ENCODE data around the gene ATF6B. TPM values are rescaled to one million over a fixed set of nuclear protein-coding genes. Genes with fewer than 3 reads are reported as not detected.

ATF6B gene
- total and polyA plus RNA-seq, 2 experiments from 2014 or later = 37.9 to 43.7 TPM

GRCh38 chr6:32082478-32082877, 45.6 kb downstream of the ATF6B start:
- Histone ChIP-seq H3K27me3 (no peaks in the 10 kb centered on the region), H3K4me3 (no peak overlapping the region), H2AFZ (no peak overlapping the region), H3K36me3 (replicated peaks; ENCODE audit: insufficient read depth, low read depth) (no peaks in the 10 kb centered on the region), H3K4me2 (no peak overlapping the region), H3K9me3 (ENCODE audit: low read depth) (no peaks in the 10 kb centered on the region), H4K20me1 (ENCODE audit: insufficient read depth, poor library complexity, severe bottlenecking) (no peaks in the 10 kb centered on the region), H3K9me2 (replicated peaks; ENCODE audit: insufficient read depth) (no peaks in the 10 kb centered on the region), H3K79me2 (no peaks in the 10 kb centered on the region), H3K4me1 (ENCODE audit: insufficient read depth) (peaks cover 15% of the 10 kb centered on the region), H3K27ac (no peak overlapping the region)
- DNase-seq (ENCODE audit: low spot score) = no peak
- WGBS (ENCODE audit: low lambda C conversion rate, missing lambda C conversion rate) = 80% methylated on average over 6 of the region's 6 CpGs
- no peak for TF ChIP-seq EZH2 (IDR thresholded peaks at IDR 0.05; ENCODE audit: borderline replicate concordance)
- no peak for TF ChIP-seq EZH2phosphoT487 (IDR thresholded peaks at IDR 0.05; ENCODE audit: low read depth, severe bottlenecking, unreplicated experiment)
- no peak for TF ChIP-seq CTCF (IDR thresholded peaks at IDR 0.05; ENCODE audit: poor library complexity)

GRCh38 chr6:32081168-32081990, 46.7 kb downstream of the ATF6B start:
- DNase-seq (ENCODE audit: low spot score) = no peak
- Histone ChIP-seq H3K4me1 (ENCODE audit: insufficient read depth) (peaks cover 11% of the 10 kb centered on the region), H3K36me3 (replicated peaks; ENCODE audit: insufficient read depth, low read depth) (no peaks in the 10 kb centered on the region), H3K27me3 (no peaks in the 10 kb centered on the region), H3K27ac (no peak overlapping the region), H3K9me3 (ENCODE audit: low read depth) (no peaks in the 10 kb centered on the region), H3K4me2 (no peak overlapping the region), H3K79me2 (no peaks in the 10 kb centered on the region), H3K4me3 (no peak overlapping the region), H2AFZ (no peak overlapping the region), H3K9me2 (replicated peaks; ENCODE audit: insufficient read depth) (no peaks in the 10 kb centered on the region), H4K20me1 (ENCODE audit: insufficient read depth, poor library complexity, severe bottlenecking) (no peaks in the 10 kb centered on the region)
- no peak for TF ChIP-seq EZH2 (IDR thresholded peaks at IDR 0.05; ENCODE audit: borderline replicate concordance)
- no peak for TF ChIP-seq EZH2phosphoT487 (IDR thresholded peaks at IDR 0.05; ENCODE audit: low read depth, severe bottlenecking, unreplicated experiment)
- TF ChIP-seq CTCF (IDR thresholded peaks at IDR 0.05; ENCODE audit: poor library complexity) = no peak
- WGBS (ENCODE audit: low lambda C conversion rate, missing lambda C conversion rate) = 89% methylated on average over 19 of the region's 22 CpGs

GRCh38 chr6:32079566-32080290, 48.3 kb downstream of the ATF6B start:
- Histone ChIP-seq H3K79me2 (no peaks in the 10 kb centered on the region), H3K4me3 (no peak overlapping the region), H3K4me1 (ENCODE audit: insufficient read depth) (peaks cover 8% of the 10 kb centered on the region), H3K27ac (no peak overlapping the region), H3K4me2 (no peak overlapping the region), H3K36me3 (replicated peaks; ENCODE audit: insufficient read depth, low read depth) (no peaks in the 10 kb centered on the region), H2AFZ (no peak overlapping the region), H3K9me2 (replicated peaks; ENCODE audit: insufficient read depth) (no peaks in the 10 kb centered on the region), H3K9me3 (ENCODE audit: low read depth) (no peaks in the 10 kb centered on the region), H3K27me3 (no peaks in the 10 kb centered on the region), H4K20me1 (ENCODE audit: insufficient read depth, poor library complexity, severe bottlenecking) (no peaks in the 10 kb centered on the region)
- WGBS (ENCODE audit: low lambda C conversion rate, missing lambda C conversion rate) = 86% methylated on average over 7 of the region's 7 CpGs
- TF ChIP-seq EZH2 (IDR thresholded peaks at IDR 0.05; ENCODE audit: borderline replicate concordance) = no peak
- TF ChIP-seq CTCF (IDR thresholded peaks at IDR 0.05; ENCODE audit: poor library complexity) = no peak
- TF ChIP-seq EZH2phosphoT487 (IDR thresholded peaks at IDR 0.05; ENCODE audit: low read depth, severe bottlenecking, unreplicated experiment) = no peak
- DNase-seq (ENCODE audit: low spot score) = no peak
